Fibroblast of the conjunctiva (primary cell): ENCODE data around the gene RAPGEF5.
A peak's percentile ranks its signal among the peaks of the same experiment; 100 is the strongest.

Source experiments
- DNase-seq: peaks from one replicate; pipeline ENCODE4 v3.0.0-alpha.2; 2010; ENCODE audit warnings: low read depth

The RAPGEF5 gene

DNA sequence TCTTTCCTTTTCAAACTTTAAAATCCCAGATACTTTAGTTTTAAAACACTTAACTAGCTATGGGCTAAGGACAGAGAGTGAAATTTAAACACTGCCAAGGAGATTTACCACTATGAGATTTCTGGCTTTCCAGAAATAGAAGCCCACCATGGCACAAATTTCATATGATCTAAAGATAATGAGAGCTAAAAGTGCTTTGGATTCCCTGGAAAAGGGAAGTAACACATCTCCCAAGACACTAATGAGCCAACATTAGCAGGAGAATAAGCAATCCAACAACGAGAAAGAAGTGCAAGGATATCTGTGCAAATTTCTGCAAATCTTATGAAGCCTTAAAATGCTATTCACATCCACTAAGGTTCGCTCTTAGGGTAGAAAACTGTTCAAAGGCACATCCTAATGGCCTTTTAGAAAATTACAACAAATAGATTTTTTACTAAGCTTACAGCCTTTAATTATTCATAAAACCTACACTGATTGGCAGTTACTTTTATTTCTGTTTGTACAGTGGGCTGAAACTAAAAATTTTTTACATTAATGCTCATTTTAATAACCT, 100.3 kb downstream of the RAPGEF5 start:
- no peak for DNase-seq

- DNase-seq: no peak
Observed at GRCh38 chr7:22255834-22256233, 101.1 kb downstream of the RAPGEF5 start.

- DNase-seq: no peak
Observed at GRCh38 chr7:22255342-22255741, 101.6 kb downstream of the RAPGEF5 start.

GRCh38 chr7:22252936-22253536, 103.9 kb downstream of the RAPGEF5 start:
- no peak for DNase-seq

DNA sequence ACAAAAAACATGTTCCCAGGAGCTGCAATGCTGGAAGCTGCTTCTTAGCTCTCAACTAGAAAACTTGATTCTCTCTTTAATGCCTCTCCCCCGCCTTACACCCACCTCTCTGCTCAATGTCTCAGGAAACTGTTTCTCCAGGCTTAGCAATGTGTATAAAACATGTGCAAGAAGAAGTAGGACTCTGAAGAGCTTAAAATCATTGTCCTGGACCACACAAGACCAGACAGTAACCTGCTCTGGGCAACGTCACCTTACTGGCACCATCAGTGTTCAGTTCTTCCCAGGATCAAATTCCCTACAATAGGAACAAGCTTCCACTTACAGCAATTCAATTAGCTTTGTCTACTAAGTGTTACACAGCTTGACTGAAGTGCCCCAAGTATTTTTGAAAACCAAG, 104.9 kb downstream of the RAPGEF5 start:
- DNase-seq: no peak

- DNase-seq: no peak
Observed at GRCh38 chr7:22251281-22251680, 105.7 kb downstream of the RAPGEF5 start.

- no peak for DNase-seq
Observed at GRCh38 chr7:22250390-22250789, 106.6 kb downstream of the RAPGEF5 start.

DNA sequence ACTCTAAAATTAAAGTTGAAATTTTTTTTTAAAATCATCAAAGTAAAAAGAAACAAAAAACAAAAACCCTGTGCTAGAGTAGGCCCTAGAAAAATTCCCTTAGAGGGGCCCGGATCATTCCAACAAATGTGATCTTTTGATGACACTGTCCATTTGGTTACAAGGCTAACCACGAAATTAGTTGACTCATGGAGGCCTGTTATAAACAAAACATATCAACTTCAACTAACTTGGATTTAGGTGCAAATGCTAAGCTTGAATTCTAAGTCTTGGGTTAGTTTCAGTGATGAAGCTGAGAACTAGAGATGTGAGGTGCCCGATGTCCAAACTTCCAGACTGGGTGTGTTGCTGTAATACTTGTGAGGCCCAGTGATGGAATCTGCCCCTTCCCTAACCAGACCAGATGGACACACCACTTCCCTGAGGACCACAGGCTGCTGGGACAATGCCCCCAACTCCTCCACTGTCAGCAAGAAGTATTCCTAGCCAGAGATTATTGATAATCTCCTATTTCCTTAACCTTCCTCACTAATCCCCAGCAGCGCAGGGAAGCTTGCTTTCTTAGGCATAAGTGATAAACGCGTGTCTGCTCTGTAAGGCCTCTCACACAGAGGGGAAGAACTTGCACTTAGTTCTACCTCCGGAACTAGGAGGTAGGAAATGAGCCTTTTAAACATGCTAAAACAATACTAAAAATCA, 108.7 kb downstream of the RAPGEF5 start:
- DNase-seq: no peak

DNA sequence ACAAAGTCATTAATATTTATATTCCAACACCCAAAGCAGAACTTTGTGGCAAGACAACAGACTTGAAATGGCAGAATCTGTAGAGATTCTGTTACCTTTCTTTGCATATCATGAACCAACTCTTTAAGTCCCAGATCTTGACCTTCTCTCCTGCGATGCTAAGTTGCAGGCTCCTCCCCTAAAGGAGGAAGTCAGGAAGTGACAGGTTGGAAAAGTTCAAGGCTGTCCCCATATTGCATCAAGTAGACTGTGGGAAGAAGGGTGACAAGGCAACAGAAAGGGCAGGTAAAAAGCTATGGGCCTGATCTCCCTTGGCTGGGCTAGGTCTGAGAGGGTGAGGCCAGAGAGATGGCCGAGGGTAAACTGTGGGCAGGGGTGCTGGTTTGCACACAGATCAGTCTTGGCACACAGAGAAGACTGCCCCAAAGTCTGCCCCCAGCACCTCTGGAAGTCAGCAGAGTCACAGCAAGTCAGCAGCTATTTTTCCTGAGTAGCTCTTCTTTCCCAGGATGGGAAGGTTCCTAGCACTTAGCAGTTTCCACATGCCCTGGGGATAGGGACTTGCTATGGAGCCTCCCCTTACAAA, 115.1 kb downstream of the RAPGEF5 start:
- no peak for DNase-seq

DNA sequence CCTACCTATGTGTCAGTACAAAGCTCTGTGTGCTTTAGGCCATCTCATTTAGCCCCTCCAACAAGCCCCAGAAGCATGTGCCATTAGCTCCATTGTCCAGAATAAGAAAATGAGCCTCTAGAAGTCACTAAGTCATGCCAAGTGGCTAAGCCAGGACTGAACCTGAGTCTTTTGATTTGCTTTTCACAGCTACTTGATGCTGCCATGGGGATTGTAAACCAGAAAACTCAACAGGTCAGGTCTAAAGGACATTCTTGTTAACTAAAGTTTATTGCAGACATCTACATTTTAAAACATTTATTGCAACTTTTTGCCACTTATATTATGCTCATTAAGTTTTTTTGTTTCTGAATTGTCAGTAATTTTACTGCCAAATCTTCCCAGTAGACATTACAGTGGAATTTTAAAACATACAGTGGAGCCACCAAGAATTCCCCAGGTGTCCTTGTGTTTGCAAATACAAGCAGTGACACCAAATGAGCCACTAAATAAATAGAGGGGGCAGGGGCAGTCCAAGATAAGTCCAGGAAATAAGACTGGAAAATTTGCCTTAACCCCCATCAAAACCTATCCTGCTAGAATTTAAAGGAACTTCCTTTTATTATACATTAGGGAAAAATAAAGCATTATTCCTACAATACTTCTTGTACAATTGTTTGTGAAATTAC, 115.9 kb downstream of the RAPGEF5 start:
- no peak for DNase-seq

DNA sequence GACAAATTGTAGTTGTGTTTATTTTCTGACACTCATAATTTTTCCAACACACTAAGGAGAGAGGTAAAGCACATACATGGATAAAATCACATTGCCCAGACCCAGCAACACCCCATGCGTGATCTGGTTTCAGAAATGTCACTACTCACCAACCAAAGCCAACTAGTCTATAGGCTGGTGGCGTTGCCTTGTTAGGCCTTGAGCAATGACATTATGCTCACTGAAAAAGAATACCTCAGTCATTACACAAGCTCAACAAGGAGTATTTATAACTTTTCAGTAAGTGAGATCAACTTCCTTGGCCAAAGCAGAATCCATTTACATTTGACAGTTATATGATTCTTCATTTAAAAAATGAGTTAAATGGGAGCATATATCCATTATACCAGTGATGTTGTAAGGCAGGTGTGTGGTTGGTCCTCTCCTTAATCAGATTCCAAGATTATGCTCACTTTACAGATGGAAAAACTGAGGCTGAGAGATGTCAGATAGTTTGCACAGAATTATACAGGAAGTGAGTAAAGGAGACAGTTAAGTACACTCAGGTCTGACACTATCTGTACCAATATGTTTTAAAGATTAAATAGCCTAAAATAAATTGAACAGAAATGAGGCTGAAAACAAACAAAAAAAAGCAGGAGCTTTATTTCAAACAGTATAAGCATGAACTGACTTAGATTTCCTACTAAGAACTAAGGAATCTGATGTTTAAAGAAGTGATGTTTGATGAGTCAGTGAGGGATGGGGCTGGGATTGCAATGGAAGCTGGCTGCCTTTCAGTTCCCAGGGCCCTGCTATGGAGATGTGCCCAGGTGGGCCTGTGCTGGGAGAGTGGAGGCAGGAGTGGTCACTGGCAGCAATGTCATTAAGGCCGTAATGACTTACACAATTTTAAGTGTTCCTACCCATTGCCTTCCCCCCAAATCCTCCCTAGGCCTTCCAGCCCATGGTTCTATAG, 118.3 kb downstream of the RAPGEF5 start:
- peak; percentile 3 for DNase-seq

DNA sequence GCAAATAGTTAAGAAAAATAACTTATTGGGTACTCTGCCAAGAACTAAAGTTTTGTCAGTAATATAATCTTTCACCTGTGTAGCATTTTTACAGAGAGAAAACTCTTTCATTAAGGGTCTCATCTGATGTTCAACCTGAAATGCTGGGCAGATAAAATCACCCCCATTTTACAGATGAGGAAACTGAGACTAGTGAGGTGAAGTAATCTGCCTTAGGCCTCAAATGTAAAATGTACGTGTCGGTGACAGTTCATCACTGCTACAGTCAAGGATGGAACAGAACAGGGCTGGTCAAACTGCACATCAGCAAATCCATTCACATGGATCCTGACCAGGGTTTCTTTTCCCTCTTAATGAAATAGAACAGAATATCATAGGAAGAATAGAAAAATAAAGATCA, 121.8 kb downstream of the RAPGEF5 start:
- no peak for DNase-seq

- DNase-seq: no peak
Observed at GRCh38 chr7:22234227-22234626, 122.7 kb downstream of the RAPGEF5 start.

- DNase-seq: no peak
Observed at GRCh38 chr7:22231806-22232205, 125.1 kb downstream of the RAPGEF5 start.

GRCh38 chr7:22231141-22231540, 125.8 kb downstream of the RAPGEF5 start:
- no peak for DNase-seq

DNA sequence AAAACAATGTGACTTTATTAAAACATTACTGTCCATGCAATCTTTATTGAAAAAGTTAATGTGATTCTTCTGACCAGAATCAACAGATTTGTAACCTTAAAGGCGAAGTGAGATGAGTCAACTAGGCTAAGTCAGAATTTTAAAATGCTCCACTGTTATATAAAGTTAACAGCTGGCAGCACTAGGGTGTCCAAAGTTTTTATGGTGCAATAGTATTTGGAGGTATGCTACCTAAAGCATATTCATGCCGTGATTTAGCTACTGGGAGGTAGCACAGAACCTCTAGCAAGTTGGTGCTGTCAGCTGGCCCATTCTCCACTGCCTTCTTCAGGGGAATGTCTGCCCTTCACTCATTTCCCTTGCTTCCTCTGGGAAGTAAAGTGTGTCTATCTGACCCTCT, 126.7 kb downstream of the RAPGEF5 start:
- no peak for DNase-seq

DNA sequence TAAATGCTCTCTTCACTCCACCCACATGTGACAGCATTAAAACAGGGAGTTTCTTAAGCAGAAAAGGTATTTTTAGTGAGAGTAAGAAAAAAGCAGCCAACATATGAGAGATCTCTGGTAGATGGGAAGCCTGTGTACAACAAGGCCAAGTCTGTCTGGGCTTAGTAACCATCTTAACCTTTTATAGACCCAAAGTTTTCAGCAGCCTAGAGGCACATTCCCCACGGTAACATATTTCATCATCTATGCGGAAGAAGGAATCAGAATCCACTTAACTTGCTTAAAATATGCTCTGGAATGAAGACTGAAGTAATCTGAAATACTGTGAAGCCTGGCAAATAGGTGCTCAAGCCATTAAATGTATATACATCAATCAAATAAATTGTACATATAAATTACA, 127.8 kb downstream of the RAPGEF5 start:
- DNase-seq: no peak

- no peak for DNase-seq
Observed at GRCh38 chr7:22223807-22224206, 133.1 kb downstream of the RAPGEF5 start.

- DNase-seq: no peak
Observed at GRCh38 chr7:22220941-22221340, 136.0 kb downstream of the RAPGEF5 start.

- no peak for DNase-seq
Observed at GRCh38 chr7:22219739-22220493, 137.0 kb downstream of the RAPGEF5 start.

DNA sequence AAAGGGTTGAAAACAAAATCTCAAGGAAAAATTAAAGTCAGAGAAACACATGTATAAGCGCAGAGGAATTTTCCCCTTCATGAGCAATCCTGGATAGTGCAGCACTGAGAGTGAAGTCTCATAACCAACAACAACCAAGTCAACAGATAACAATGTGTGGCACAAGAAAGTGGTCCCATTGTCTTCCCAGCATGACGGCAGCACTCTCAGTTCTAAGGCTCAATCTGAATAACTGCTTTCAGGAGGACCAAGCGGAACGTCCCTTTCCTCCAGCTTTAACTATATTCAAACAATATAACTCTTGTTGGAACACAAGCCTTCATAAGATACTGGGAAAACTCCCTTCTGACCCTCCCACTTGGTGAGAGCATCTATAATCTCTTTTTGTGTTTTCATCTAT, 137.9 kb downstream of the RAPGEF5 start:
- DNase-seq: no peak
